ENCODE data around the gene CADPS. TPM values are rescaled to one million over a fixed set of nuclear protein-coding genes. Genes with fewer than 3 reads are reported as not detected.

CADPS gene
- total and polyA plus RNA-seq, 2 of the 4 experiments (the other 2 are of a cell fraction): not detected

DNA sequence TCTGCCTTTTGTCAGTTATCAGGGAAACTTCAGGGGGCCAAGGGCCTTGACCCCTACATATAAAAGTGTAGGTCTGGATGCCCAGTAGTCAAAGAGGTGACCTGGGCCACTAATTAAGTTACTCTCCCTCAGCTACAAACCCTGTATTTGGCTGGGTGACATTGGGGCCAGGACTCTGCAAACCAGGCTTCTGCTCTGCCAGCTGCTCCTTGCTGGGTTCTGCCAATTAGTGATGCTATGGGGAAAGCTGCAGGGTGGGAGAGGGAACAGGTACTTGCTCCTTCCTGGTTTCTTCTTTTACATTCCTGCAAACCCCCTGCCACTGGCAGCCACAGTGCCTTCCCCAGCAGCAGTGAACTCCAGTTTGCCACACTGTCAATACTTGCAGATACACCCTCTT, 179.2 kb downstream of the CADPS start:
- no peaks in the 10 kb centered on the region for H3K9me3 ChIP-seq (ENCODE audit: control insufficient read depth, insufficient read depth, low read length)
- no peak overlapping the region for H3K4me3 ChIP-seq (ENCODE audit: insufficient read depth, low read depth, low read length)
- intact Hi-C loops (cut with micrococcal nuclease): no loop called here
- H3K27ac ChIP-seq (ENCODE audit: insufficient read depth, low read length): no peak overlapping the region
- no peak overlapping the region for H3K23ac ChIP-seq (ENCODE audit: low read depth, low read length)
- no peak overlapping the region for H4K5ac ChIP-seq (ENCODE audit: low read depth, low read length)
- H2BK15ac ChIP-seq (ENCODE audit: low read depth, low read length): no peak overlapping the region
- H2AFZ ChIP-seq (replicated peaks; ENCODE audit: low read length, poor library complexity): no peak overlapping the region
- no peak overlapping the region for H3K14ac ChIP-seq (replicated peaks; ENCODE audit: low read depth, low read length)
- H3K79me1 ChIP-seq (ENCODE audit: low read depth in 1 of 2, low read length in 2 of 2): no peaks in the 10 kb centered on the region
- H3K9ac ChIP-seq (ENCODE audit: low read depth, low read length): no peak overlapping the region
- H3K56ac ChIP-seq (ENCODE audit: extremely low read depth, insufficient read depth, low read length): no peak overlapping the region
- ATAC-seq (ENCODE audit: low read depth) (no peak), DNase-seq (no peak)
- ChIA-PET POLR2A (ENCODE audit: unreplicated experiment) (no interaction called here), CTCF (interaction anchor here (0.5 kb wide), 1 partner anchor 409 kb away, joined by 3 read pairs; no protein-coding TSS in a partner anchor)
- no peaks in the 10 kb centered on the region for H3K9me1 ChIP-seq (ENCODE audit: insufficient read depth, low read length)
- no peak overlapping the region for H2BK20ac ChIP-seq (ENCODE audit: low read depth, low read length)
- no peak overlapping the region for H2BK5ac ChIP-seq (ENCODE audit: low read depth, low read length, poor library complexity, severe bottlenecking)
- no peak overlapping the region for H3K4me2 ChIP-seq (ENCODE audit: low read depth, low read length)
- no TSS peak for BruUV-seq (replicated peaks)
- no peak overlapping the region for H4K8ac ChIP-seq (ENCODE audit: low read depth in 2 of 2, low read length in 2 of 2)
- no peak overlapping the region for H2AK5ac ChIP-seq (ENCODE audit: low read depth, low read length)
- TF ChIP-seq NFE2L2 (IDR thresholded peaks at IDR 0.05; ENCODE audit: low read depth, low read length) (no peak), BHLHE40 (IDR thresholded peaks at IDR 0.05; ENCODE audit: low read depth, low read length) (no peak), USF2 (IDR thresholded peaks at IDR 0.05; ENCODE audit: low read depth, low read length) (no peak), SMC3 (IDR thresholded peaks at IDR 0.05; ENCODE audit: low read depth, low read length) (no peak), ELK1 (IDR thresholded peaks at IDR 0.05; ENCODE audit: borderline replicate concordance, low read depth, low read length) (no peak), RAD21 (IDR thresholded peaks at IDR 0.05; ENCODE audit: low read length) (no peak), MAFK (IDR thresholded peaks at IDR 0.05; ENCODE audit: low read depth, low read length) (no peak), MAZ (IDR thresholded peaks at IDR 0.05; ENCODE audit: borderline replicate concordance, low read depth, low read length) (no peak), FOS (IDR thresholded peaks at IDR 0.05; ENCODE audit: low read depth, low read length) (no peak), CEBPB (IDR thresholded peaks at IDR 0.05; ENCODE audit: low read depth, low read length) (no peak), MXI1 (IDR thresholded peaks at IDR 0.05; ENCODE audit: borderline replicate concordance, low read depth, low read length) (no peak), RFX5 (IDR thresholded peaks at IDR 0.05; ENCODE audit: low read depth, low read length) (no peak), POLR2A (IDR thresholded peaks at IDR 0.05; ENCODE audit: low read depth, low read length) (no peak), CHD1 (IDR thresholded peaks at IDR 0.05; ENCODE audit: low read depth, low read length) (no peak), RCOR1 (IDR thresholded peaks at IDR 0.05; ENCODE audit: insufficient replicate concordance, low read length) (no peak)
- TF ChIP-seq, protein P1, sequence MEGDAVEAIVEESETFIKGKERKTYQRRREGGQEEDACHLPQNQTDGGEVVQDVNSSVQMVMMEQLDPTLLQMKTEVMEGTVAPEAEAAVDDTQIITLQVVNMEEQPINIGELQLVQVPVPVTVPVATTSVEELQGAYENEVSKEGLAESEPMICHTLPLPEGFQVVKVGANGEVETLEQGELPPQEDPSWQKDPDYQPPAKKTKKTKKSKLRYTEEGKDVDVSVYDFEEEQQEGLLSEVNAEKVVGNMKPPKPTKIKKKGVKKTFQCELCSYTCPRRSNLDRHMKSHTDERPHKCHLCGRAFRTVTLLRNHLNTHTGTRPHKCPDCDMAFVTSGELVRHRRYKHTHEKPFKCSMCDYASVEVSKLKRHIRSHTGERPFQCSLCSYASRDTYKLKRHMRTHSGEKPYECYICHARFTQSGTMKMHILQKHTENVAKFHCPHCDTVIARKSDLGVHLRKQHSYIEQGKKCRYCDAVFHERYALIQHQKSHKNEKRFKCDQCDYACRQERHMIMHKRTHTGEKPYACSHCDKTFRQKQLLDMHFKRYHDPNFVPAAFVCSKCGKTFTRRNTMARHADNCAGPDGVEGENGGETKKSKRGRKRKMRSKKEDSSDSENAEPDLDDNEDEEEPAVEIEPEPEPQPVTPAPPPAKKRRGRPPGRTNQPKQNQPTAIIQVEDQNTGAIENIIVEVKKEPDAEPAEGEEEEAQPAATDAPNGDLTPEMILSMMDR (conservative IDR thresholded peaks at IDR 0.05; ENCODE audit: low read depth, low read length): no peak
- no peaks in the 10 kb centered on the region for H3K27me3 ChIP-seq (ENCODE audit: control insufficient read depth, insufficient read depth, low read length)
- no peaks in the 10 kb centered on the region for H3K4me1 ChIP-seq (ENCODE audit: control insufficient read depth, insufficient read depth, low read length)
- H3K18ac ChIP-seq (ENCODE audit: low read depth, low read length): no peak overlapping the region
- no peak overlapping the region for H2AK9ac ChIP-seq (replicated peaks; ENCODE audit: low read depth, low read length, poor library complexity)
- dilution Hi-C loops (cut with HindIII; ENCODE audit: low sequenced_read_pairs, unreplicated experiment): no loop called here
- no peaks in the 10 kb centered on the region for H4K20me1 ChIP-seq (ENCODE audit: insufficient read depth, low read length)
- H3K4ac ChIP-seq (ENCODE audit: low read depth, low read length): no peak overlapping the region
- in situ Hi-C loops (cut with MboI; ENCODE audit: low sequenced_read_pairs): no loop called here
- no peak overlapping the region for H2BK120ac ChIP-seq (ENCODE audit: low read depth, low read length)
- H4K91ac ChIP-seq (ENCODE audit: insufficient read depth, low read depth, low read length): no peak overlapping the region
- no peaks in the 10 kb centered on the region for H3K36me3 ChIP-seq (ENCODE audit: control insufficient read depth, insufficient read depth, low read length)
